ENCODE results near the gene SLC16A8. TPM values are rescaled to one million over a fixed set of nuclear protein-coding genes. Genes with fewer than 3 reads are reported as not detected.

Gene SLC16A8
- total and polyA plus RNA-seq, 10 of the 15 experiments (the other 5 are each of a cell fraction or from before 2014, with no cell fraction given), result not detected

- no peak for TF ChIP-seq CBX5 (IDR thresholded peaks at IDR 0.05; ENCODE audit: low read depth)
- TF ChIP-seq E2F4 (IDR thresholded peaks at IDR 0.05; ENCODE audit: low read depth, low read length), result no peak
- no peak for TF ChIP-seq EED (IDR thresholded peaks at IDR 0.05; ENCODE audit: low read depth)
- no peak for TF ChIP-seq CHD4 (IDR thresholded peaks at IDR 0.05)
- no peak for TF ChIP-seq SUPT20H (IDR thresholded peaks at IDR 0.05; ENCODE audit: borderline replicate concordance, control insufficient read depth, low read depth, low read length)
- TF ChIP-seq TCF12 (IDR thresholded peaks at IDR 0.05; ENCODE audit: low read depth, low read length), result no peak
Observed at GRCh38 chr22:38041760-38042487, 42.1 kb downstream of the SLC16A8 start (continued).

- Histone ChIP-seq H2AFZ (ENCODE audit: control insufficient read depth, low read depth, low read length) (no peak overlapping the region), H3K4me3 (no peak overlapping the region), H4K20me1 (ENCODE audit: control insufficient read depth, insufficient read depth) (no peaks in the 10 kb centered on the region), H3K27ac (ENCODE audit: control insufficient read depth, insufficient read depth) (no peak overlapping the region), H3K4me1 (ENCODE audit: control insufficient read depth, insufficient read depth, low read length) (no peaks in the 10 kb centered on the region), H3K79me2 (ENCODE audit: control insufficient read depth, insufficient read depth, low read length) (no peaks in the 10 kb centered on the region), H3K9me3 (replicated peaks; ENCODE audit: control insufficient read depth, insufficient read depth, low read length) (no peaks in the 10 kb centered on the region), H3K36me3 (ENCODE audit: control insufficient read depth in 2 of 2, insufficient read depth in 2 of 2, low read length in 1 of 2) (no peaks in the 10 kb centered on the region), H3K27me3 (replicated peaks in 1 of 2; ENCODE audit: control insufficient read depth in 2 of 2, insufficient read depth in 2 of 2, low read length in 1 of 2) (no peaks in the 10 kb centered on the region), H3K9ac (ENCODE audit: control insufficient read depth, insufficient read depth, low read length) (no peak overlapping the region), H3K4me2 (ENCODE audit: control insufficient read depth, insufficient read depth) (no peak overlapping the region)
- intact Hi-C loops (cut with micrococcal nuclease; ENCODE audit: unreplicated experiment) (no loop called here), in situ Hi-C loops (cut with MboI) (no loop called here)
- DNase-seq (ENCODE audit: low read depth, low spot score) (no peak), FAIRE-seq (no peak), ATAC-seq (no peak)
- SMC1A ChIA-PET (ENCODE audit: uncharacterized antibody, unreplicated experiment), result interaction anchor here (0.7 kb wide), 1 partner anchor 48 kb away, joined by 3 read pairs; no protein-coding TSS in a partner anchor
- 51% methylated on average over 20 of the region's 20 CpGs for WGBS (ENCODE audit: insufficient coverage, insufficient replicate concordance, low lambda C conversion rate, missing lambda C conversion rate)
- CTCF ChIA-PET, result interaction anchor here (1.5 kb wide), 1 partner anchor 11 kb away, joined by 6 read pairs; no protein-coding TSS in a partner anchor
- RAD21 ChIA-PET (ENCODE audit: unreplicated experiment), result no interaction called here
- BruUV-seq (replicated peaks), result no TSS peak
- POLR2A ChIA-PET, result no interaction called here
- TF ChIP-seq ZNF274 (IDR thresholded peaks at IDR 0.05; ENCODE audit: insufficient read depth, insufficient read length) (no peak), NRF1 (conservative IDR thresholded peaks at IDR 0.05; ENCODE audit: low read depth, low read length) (no peak), RB1 (IDR thresholded peaks at IDR 0.05; ENCODE audit: borderline replicate concordance) (no peak), E4F1 (IDR thresholded peaks at IDR 0.05; ENCODE audit: borderline replicate concordance, partially characterized antibody) (no peak), ZNF687 (IDR thresholded peaks at IDR 0.05) (no peak), ZNF217 (IDR thresholded peaks at IDR 0.05) (no peak), SMAD1 (IDR thresholded peaks at IDR 0.05; ENCODE audit: low read depth, partially characterized antibody) (no peak)
Observed at GRCh38 chr22:38040953-38041759, 42.8 kb downstream of the SLC16A8 start.

All from GM12878 (cell line).